ENCODE measurements around the gene CCBE1.

Gene CCBE1

DNA sequence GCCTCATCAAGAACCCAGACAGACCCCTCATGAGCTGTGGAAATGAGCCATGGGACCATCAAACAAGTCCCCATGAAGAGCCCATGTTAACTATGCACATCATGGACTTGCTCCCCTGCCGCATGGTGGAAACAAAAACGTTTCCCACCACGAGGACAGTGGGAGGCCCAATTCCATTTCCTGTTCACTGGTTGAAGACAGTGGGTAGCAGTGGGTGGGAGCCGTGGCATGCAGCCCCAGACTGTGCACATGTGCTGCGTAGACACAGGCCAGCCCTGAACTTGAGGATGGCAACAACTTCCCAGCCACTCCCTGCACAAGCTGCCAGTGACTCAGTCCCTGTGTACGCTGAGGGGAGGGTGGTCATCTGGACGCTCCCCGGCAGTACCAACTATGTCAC, 229.7 kb downstream of the CCBE1 start:
- Histone ChIP-seq H4K20me1 (ENCODE audit: low read depth, low read length) (no peaks in the 10 kb centered on the region), H3K27ac (ENCODE audit: low read depth, low read length) (no peak overlapping the region), H3K4me2 (ENCODE audit: low read depth, low read length, poor library complexity, severe bottlenecking) (no peak overlapping the region), H3K27me3 (ENCODE audit: low read length) (no peaks in the 10 kb centered on the region), H3K79me2 (ENCODE audit: insufficient read depth, low read length) (no peaks in the 10 kb centered on the region), H3K4me3 (ENCODE audit: insufficient read depth, low read length, poor library complexity, severe bottlenecking) (no peak overlapping the region), H3K9me2 (replicated peaks; ENCODE audit: insufficient read depth, low read length) (no peaks in the 10 kb centered on the region), H3K9me3 (ENCODE audit: insufficient read depth, low read length) (no peaks in the 10 kb centered on the region), H3K36me3 (ENCODE audit: low read length) (no peaks in the 10 kb centered on the region), H2AFZ (ENCODE audit: low read depth, low read length, severe bottlenecking) (no peak overlapping the region), H3K9ac (ENCODE audit: low read length) (no peak overlapping the region), H3F3A (ENCODE audit: insufficient read depth) (no peaks in the 10 kb centered on the region)
- TF ChIP-seq EZH2phosphoT487 (conservative IDR thresholded peaks at IDR 0.05; ENCODE audit: low read length): no peak
- TF ChIP-seq, protein P1, sequence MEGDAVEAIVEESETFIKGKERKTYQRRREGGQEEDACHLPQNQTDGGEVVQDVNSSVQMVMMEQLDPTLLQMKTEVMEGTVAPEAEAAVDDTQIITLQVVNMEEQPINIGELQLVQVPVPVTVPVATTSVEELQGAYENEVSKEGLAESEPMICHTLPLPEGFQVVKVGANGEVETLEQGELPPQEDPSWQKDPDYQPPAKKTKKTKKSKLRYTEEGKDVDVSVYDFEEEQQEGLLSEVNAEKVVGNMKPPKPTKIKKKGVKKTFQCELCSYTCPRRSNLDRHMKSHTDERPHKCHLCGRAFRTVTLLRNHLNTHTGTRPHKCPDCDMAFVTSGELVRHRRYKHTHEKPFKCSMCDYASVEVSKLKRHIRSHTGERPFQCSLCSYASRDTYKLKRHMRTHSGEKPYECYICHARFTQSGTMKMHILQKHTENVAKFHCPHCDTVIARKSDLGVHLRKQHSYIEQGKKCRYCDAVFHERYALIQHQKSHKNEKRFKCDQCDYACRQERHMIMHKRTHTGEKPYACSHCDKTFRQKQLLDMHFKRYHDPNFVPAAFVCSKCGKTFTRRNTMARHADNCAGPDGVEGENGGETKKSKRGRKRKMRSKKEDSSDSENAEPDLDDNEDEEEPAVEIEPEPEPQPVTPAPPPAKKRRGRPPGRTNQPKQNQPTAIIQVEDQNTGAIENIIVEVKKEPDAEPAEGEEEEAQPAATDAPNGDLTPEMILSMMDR (IDR thresholded peaks at IDR 0.05; ENCODE audit: insufficient read depth, low read length, poor library complexity, severe bottlenecking): no peak

DNA sequence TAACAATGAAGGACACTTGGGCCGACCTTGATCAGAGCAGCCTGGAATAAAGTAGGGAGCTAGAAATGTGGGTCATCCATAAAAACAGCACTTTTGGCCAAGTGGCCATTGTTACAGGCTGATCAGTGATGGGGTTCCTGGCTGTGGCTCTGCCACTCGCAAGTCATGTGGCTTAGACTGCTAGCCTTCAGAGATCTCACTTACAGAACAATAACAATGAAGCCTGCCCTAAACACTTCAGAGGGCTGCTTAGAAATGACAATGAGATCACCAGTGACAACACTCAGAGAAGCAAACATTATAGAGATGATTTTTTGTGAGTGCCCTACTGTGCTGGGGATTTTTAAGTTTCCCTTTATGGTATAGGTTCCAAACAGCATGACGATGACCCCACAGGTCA, 230.2 kb downstream of the CCBE1 start:
- no peak overlapping the region for H3K4me2 ChIP-seq (ENCODE audit: low read depth, low read length, poor library complexity, severe bottlenecking)
- no peak overlapping the region for H3K4me3 ChIP-seq (ENCODE audit: insufficient read depth, low read length, poor library complexity, severe bottlenecking)
- H4K20me1 ChIP-seq (ENCODE audit: low read depth, low read length): no peaks in the 10 kb centered on the region
- H3K9me3 ChIP-seq (ENCODE audit: insufficient read depth, low read length): no peaks in the 10 kb centered on the region
- H3K27ac ChIP-seq (ENCODE audit: low read depth, low read length): no peak overlapping the region
- H3K9ac ChIP-seq (ENCODE audit: low read length): no peak overlapping the region
- no peaks in the 10 kb centered on the region for H3F3A ChIP-seq (ENCODE audit: insufficient read depth)
- no peaks in the 10 kb centered on the region for H3K36me3 ChIP-seq (ENCODE audit: low read length)
- no peak for TF ChIP-seq EZH2phosphoT487 (conservative IDR thresholded peaks at IDR 0.05; ENCODE audit: low read length)
- TF ChIP-seq, protein P1 (IDR thresholded peaks at IDR 0.05; ENCODE audit: insufficient read depth, low read length, poor library complexity, severe bottlenecking): no peak
- no peaks in the 10 kb centered on the region for H3K9me2 ChIP-seq (replicated peaks; ENCODE audit: insufficient read depth, low read length)
- no peaks in the 10 kb centered on the region for H3K79me2 ChIP-seq (ENCODE audit: insufficient read depth, low read length)
- H2AFZ ChIP-seq (ENCODE audit: low read depth, low read length, severe bottlenecking): no peak overlapping the region
- no peaks in the 10 kb centered on the region for H3K27me3 ChIP-seq (ENCODE audit: low read length)

DNA sequence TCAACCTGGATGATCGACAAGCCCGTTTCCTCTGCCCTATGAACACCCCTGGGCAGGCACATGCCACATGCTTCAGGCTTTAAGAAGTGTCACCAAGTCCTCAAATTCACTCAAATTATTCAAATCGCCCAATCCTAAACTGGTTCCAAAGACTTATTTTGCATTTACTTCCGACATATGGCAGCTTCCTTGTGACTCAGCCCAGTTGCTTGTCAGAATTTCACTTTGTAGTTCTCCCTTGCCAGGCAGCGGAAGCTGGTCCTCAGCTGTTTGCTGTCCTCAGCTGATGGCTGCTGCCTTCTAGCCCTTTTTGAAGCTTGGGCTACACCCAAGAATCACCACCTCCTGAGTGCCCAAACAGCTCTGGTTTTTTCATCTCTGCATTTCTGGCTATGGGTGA, 232.7 kb downstream of the CCBE1 start:
- H3K4me2 ChIP-seq (ENCODE audit: low read depth, low read length, poor library complexity, severe bottlenecking): no peak overlapping the region
- TF ChIP-seq, protein P1 (IDR thresholded peaks at IDR 0.05; ENCODE audit: insufficient read depth, low read length, poor library complexity, severe bottlenecking): no peak
- TF ChIP-seq EZH2phosphoT487 (conservative IDR thresholded peaks at IDR 0.05; ENCODE audit: low read length): no peak

More for the DNA sequence above, 232.7 kb downstream of the CCBE1 start:
- Histone ChIP-seq H2AFZ (ENCODE audit: low read depth, low read length, severe bottlenecking) (no peak overlapping the region), H3K27me3 (ENCODE audit: low read length) (no peaks in the 10 kb centered on the region), H3K4me3 (ENCODE audit: insufficient read depth, low read length, poor library complexity, severe bottlenecking) (no peak overlapping the region), H3K9me2 (replicated peaks; ENCODE audit: insufficient read depth, low read length) (no peaks in the 10 kb centered on the region), H3K36me3 (ENCODE audit: low read length) (no peaks in the 10 kb centered on the region), H3K79me2 (ENCODE audit: insufficient read depth, low read length) (no peaks in the 10 kb centered on the region), H3K27ac (ENCODE audit: low read depth, low read length) (no peak overlapping the region), H3F3A (ENCODE audit: insufficient read depth) (no peaks in the 10 kb centered on the region), H3K9ac (ENCODE audit: low read length) (no peak overlapping the region), H3K9me3 (ENCODE audit: insufficient read depth, low read length) (no peaks in the 10 kb centered on the region), H4K20me1 (ENCODE audit: low read depth, low read length) (no peaks in the 10 kb centered on the region)

Data from SU-DHL-6 (cell line).